Fibroblast of skin of left quadriceps (primary cell): ENCODE data around the gene COL5A2.
A peak's percentile ranks its signal among the peaks of the same experiment; 100 is the strongest.

Source experiments
- DNase-seq, 2 experiments: peaks; one replicate each; pipeline ENCODE4 v3.0.0-alpha.2; 2013; ENCODE audit warnings: low read depth in 2 of 2

Gene COL5A2

DNA sequence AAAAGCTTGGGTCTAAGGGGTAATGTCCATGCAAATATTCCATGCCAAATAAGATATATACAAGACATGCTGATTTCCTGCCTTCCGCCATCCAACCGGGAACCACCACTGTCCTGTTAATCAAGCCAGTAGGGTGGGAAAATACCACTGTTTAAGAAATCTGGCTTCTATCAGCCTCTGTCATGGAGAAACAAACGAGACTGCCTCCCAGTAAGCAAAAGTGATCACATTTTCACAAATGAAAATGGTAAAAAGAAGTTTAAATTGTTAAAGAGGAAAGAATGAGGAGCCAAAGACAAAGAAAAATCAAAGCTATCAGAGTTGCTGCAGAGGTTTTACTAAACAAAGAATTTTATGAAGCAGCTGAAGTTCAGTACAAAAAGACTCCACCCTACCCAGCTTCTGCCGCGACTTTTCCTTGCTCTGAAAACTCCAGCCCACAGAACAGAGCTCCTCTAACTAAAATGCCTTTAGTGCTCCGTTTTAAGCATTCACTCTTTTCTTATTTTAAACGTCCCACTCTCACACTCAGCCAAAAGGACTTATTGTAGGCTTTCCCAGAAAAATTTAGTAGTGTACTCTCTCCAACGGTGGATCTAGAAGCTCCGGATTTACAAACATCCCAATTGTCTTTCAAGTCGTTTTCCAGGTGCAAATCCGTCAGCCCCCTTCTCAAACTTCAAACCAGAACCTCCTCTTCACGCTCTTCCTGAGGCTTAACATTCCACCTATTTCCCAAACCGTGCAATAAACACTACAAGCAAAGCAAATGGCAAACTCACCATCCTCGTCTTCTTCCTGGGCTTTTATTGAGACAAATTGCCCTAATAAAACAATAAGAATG, 613 bp downstream of the COL5A2 start:
- DNase-seq: peak in 1 of 2 experiments; percentile 64

DNA sequence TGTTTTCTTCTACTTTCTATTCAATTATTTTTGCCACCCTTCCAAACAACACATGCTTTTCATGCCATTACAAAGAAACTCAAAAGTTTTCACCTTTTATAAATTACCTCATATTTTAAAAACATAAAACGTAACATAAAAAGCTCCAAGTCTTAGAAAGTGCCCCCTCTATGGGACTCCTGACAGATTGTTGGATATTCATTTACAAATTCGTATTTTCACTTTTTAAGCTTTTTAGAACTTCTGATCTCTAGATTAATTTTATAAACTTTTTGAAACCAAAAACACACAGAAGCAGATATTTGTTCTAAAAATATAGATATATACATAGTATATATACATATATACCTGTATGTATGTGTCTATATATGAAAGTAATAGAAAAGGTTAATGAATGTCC, 1.5 kb downstream of the COL5A2 start:
- DNase-seq: no peak

DNA sequence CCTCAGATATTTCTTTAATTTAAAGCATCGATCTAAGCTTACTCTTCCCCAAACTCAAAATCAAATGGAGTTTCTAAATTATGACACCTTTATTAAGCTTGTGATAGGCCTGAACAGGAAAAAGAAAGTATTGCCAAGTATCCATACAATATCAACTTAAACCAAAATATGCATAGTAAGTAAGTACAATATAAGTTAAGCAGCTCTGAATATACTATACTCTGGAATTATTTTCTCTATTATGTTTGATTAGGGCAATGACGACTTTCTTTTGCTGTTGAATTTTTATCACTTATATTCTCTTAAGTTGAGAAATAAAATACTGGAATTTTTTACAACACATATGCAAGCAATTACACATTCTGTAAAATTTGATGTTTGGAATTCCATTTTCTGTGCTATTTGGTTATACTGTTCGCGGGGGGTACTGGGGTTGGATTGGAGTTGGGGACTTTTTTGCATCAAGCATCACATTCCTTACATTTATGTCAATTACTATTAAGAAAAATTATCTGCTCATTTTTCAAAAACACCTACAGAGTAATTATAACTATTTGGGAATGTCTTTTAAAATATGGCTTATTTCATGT, 2.2 kb downstream of the COL5A2 start:
- DNase-seq: no peak

DNA sequence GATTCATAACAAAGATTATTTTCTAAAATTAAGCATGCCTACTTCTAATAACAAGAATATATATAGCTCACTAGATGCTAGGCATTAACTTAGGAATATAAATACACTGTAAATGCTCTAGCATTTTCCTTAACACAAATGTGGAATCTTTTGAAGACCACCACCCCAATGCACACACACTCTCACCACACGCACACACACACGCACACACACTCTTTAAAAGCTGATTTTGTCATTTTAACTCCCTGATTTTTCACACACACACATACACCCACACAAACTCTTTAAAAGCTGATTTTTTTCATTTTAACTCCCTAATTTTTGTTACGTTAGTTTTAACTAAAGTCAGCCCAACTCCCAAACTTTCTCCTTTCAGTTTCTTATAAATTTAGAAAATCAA, 3.0 kb downstream of the COL5A2 start:
- DNase-seq: no peak

DNA sequence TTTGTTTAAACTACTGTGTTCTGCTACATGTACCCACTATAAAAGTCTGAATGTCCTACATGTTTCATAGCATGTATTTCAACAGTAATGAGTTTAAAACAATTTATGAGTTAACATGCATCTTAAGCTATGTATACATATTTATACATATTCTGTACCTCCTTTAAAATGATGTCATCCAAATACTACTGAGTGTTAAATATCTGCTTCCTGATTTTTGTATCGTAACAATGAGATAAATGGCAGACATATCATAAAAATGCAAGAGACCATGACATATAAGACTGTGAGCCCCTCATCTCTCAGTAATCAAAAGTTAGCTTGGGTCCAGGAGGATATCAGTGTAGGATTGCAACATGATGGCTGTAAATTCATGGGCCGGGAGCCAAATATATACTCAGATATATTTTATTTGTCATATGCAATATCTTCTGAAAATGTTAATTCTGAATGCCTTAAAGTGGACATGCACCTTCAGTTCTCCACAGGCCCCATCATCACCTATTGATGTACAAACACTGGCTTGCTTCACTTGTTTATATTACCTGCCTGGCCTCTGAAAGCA, 3.6 kb downstream of the COL5A2 start:
- no peak for DNase-seq

DNA sequence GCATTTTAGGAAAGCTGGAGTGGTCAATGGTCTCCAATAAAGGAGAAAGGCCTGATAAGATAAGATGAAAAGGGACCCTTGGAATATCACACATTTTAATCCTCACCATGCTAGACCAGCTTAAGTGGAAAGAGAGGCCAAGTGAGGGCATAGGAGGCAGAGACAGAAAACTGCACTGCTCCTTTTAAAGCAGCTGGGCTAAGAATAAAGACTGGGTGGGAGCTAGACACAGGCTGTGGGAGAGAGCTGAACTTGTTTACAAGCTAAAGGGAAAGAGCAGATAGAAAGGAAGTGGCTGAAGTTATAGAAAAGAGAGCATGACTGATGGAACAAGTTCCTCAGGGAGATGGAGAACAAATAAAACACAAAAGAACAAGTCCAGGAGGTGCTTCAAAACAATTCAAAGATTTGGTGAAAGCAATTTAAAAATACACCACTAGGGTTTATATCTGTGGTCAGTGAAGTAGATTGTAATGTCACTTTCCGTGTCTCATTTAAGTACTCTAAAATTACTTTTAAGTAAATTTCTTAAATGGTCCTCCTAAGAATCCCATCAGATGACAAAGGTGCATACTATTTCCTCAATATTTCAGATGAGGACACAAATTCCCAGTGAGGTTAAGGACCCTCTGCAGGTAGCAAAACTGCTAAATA, 7.5 kb downstream of the COL5A2 start:
- no peak for DNase-seq

DNA sequence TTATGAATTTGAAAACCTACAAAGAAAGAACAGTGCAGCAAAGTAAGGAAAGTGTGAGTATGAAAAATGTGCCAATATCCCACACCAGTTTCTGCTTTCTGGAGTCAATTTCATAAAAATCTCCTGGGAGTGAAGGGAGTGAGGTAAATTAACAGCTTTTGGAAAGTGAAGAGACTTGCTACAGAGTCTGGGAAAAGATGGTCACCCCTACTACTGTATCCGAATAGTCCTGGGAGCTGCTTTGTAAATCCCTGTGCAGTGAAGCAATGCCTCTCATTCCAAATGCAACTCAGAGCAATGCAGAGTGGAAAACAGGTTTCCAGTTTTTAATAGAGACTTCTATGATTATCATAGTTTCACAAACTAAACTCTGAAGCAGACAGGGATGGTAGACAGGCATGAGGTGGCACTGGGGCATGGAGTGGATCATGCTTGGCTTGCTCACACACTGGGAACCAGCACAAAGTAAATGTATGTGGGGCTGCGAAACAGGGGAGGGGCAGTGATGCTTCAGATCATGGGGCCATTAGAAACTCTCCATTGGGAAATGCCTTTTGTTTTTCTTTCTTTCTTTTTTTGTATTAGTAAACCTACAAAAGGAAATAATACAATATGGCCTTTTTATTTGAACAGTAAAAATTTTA, 10.6 kb downstream of the COL5A2 start:
- no peak for DNase-seq

DNA sequence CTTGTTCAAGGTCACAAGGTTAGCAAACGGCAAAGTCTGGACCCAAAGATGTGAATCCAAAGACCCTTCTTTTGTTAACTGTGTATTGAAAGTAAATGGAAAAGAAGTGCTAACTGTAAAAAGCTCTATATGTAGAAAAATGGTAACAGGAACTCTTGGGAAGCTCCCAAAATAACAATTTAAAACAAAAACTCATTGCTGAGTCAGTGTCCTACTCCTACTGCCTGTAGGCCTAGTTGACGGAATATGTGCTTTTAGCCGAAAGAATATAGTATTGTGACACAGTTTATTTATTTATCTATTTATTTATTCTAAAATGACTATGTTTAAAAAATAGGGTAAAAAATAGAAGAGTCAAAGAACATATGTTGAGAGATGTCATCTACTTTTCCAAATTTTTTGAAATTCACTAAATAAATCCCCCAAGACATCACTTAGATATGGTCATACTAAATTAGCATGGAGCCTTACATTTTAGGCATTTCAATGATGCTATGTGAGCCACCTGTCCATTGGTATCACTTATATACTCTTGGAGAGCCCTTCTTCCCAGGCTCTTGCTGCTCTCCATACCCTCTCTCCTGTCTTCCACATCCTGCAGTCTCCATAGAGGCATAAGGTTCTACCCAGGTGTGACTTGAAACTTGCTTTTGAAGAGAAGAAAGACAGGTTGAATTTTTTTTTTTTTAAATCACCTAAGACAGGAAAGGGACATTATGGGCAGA, 13.7 kb downstream of the COL5A2 start:
- DNase-seq: no peak

DNA sequence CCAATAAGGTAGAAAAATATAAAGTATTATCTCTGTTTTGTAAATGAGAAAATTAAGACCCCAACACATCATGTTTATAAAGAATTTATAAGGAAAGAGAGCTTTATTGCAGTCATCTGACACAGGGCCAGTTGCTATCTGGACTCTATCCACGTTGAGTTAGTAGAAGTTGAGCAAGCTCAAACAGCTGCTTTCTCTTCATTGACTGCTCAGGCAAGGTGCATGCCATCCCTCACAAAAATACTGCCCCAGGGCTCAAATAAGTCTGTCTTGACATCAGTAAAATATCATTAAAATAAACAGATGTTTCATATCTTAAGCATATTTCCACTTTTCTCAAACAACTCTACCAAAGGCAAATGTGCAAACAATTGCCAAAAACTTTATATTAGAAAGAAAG, 14.8 kb downstream of the COL5A2 start:
- DNase-seq: no peak

DNA sequence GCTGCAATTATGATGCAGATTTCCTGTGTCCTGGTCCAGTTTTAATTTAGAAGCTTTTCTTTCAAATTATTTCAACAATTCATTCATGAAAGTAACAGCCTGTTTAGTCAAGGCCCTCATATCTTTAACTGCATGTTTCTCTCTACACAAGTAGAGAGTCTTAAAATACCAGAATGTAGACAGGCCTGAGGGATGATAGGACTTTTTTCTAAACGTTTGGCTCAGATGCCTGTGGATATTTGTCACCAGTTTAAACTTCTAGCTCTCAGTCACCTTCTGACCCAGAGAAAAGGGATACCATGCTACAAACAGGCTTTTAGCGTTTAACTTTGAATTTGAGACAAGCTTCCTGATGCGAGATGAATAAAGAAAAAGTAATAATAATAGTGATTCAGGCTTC, 15.7 kb downstream of the COL5A2 start:
- no peak for DNase-seq

DNA sequence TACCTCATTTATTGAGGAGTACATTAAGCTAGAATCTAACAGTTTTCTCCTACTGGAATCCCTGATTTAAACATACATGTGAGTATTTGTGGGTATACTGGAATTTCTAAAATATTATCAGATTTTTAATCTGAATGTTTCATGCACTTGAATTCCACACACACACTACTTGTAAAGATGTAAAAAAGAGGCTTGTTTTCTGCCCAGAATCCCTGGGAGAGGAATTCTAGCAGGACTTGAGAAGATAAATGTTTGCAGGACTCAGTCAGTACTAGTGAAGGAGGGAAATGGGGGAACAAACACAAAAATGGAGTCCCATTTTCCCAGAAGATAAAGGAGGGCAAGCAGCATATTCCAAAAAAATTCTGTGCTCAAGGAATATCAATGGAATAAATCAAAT, 17.0 kb downstream of the COL5A2 start:
- no peak for DNase-seq

DNA sequence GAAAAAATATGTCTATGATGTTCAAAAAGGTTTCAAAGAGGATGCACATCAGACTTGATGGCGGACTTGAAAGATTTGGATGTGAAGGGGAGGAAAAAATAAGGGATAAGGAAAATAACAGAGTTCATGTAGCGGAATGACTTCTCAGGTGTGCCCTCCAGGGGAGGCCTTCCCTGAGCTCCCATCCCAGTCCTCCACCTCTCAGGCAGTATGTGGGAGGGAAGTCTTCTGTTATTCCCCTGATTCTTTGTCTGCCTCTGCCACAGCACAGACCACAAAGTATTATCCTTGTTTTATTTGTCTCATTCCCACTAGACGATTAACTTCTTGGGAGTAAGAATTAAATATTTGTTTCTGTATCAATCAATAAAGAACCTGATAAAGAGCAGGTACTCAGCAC, 17.7 kb downstream of the COL5A2 start:
- DNase-seq: no peak

DNA sequence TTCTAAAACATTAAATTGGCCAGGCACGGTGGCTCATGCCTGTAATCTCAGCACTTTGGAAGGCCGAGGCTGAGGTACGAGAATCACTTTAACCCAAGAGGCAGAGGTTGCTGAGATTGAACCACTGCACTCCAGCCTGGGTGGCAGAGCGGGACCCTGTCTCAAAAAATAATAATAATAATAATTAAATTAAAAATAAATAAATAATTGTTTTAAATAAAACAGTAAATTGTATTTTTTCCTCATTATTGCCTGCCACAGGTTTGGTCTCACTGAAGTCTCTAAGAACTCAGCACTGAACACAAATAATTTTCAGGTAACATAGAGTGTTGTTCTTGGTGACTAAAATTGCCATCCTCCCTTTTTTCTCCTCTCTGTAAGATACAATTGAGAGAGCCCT, 19.8 kb downstream of the COL5A2 start:
- DNase-seq: no peak

DNA sequence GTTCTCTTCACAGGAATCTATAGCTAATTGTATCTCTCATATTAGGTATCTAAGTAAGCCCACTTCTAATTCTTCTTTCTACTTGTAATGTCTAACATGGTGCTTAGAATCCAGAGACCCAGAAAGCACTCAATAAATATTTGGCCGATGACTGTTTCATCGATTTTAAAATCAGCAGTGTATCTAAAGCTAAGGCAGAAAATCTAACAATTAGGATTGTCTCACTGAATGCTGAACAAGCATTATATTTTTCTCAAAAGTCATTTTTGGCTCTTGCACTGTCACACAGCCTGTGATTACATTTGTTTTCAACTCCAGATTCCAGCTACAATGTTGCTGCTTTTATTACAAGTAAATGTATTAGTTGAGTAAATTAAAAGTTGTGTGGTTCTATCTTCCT, 20.3 kb downstream of the COL5A2 start:
- DNase-seq: no peak

DNA sequence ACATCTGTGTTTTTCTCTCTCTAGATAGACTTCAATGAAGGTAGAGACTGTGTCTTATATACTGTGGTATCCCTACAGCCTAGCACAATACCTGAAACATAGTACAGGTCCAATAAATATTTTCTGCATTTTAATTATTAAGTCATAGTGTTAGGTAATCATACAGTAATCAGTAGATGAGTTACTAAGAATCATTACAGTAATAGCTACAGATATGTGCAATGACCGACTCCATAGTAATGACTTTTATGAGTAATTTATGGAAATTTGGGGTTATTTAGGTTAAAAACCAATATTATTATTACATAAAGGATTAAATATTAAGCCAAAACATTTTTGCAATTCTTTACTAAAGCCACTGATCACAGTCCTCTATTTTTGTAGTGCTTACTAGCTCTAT, 21.6 kb downstream of the COL5A2 start:
- no peak for DNase-seq

DNA sequence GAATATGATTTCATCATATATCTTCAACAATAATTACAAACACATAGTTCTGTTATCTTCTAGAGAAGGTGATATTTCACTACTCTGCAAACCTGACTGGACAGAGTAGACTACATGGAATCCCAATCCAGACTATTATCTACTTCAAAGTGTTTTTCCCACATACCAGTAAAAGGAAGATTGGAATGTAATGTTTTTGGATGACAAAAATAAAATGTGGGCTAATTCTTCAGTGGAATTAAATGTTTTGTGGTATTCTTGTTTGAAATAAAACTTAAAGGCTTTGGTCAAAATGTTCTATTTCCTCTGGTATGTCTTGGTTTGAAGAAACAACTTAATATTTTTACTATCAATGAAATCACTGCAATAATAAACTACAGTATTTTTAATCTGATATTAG, 22.1 kb downstream of the COL5A2 start:
- no peak for DNase-seq

DNA sequence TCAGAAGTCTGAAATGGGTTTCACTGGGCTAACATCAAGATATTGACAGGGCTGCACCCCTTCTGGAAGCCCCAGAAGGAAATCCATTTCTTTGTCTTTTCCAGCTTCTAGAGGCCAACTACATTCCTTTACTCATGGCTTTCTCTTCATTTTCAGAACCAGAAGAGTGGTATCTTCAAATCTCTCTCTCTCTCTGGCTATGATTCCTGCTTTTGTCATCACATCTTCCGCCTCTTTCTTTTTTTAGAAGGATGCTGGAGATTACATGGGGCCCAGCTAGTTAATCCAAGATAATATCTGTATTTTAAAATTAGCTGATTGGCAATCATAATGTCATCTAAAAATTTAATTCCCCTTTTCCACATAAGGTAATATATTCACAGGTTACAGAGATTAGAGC, 23.8 kb downstream of the COL5A2 start:
- DNase-seq: no peak

DNA sequence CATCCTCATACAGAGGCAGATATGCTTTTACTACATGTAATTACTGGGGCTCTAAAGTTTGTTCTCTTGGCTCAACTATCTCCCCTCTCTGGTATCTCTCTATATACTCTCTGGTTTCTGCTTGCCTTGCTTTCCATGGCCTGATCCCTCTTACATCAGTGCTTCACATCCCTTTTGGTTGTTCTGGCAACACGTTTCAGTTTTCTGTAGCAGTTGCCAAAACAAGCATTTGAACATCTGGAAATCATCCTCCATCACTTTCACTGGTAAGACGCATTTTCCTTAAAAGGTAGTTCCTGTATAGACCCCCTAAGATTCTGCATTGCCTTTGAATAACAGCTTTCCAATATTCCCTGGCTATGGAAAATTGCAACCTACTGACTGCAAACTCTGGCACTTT, 25.9 kb downstream of the COL5A2 start:
- DNase-seq: peak; percentile 80 to 84

DNA sequence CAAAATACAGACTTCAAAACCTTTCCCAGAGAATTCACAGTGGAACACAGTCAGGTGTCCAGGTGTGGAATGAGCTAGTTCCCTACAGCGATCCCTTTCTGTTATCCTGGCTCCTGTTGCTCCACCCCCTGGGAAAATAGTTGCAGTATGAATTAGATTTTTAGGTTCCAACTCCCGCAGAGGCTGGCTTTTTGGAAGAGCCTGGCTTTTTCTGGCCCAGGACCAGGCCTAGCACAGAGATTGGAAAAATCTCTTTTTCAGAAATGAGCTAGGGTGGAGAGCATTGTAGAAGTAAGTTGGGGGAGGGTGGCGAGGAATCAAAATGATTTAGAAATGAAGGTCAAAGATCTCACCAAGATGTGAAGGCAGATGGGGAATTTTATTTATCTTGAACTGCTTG, 27.1 kb downstream of the COL5A2 start:
- DNase-seq: no peak

DNA sequence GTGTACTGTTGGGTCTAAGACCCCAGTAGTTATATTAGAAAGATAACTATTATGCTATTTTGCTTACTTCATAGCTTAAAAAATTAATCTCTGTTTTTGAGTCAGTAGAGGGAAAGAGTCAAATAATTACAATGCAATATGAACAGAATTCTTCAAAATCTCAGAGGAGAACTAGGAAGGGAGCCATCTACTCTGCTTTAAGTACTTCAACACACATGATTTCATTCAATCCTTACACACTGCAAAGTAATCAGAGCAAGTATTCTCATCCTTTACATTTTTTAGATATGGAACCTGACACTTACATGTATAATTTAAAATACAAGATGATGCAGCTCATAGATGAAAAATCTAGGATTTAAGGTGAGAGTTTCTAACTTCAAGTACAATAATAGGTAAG, 27.7 kb downstream of the COL5A2 start:
- no peak for DNase-seq

DNA sequence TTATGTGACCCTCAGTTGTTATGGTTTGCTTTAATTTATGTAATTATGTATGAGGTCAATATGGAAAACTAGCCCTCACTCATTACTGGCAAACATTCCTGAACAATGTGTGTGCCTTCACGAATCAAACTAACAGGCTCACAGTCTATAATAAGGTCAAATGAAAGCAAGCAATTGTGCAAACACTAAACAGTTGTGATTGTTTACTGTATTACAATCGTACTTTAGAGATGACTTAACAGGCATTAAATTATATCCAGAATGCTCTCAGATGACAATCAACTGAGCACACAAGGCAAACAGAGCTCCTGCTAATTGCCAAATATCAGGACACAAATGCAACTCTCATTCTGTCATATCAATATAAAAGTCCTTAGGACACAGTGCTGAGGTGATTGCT, 29.5 kb downstream of the COL5A2 start:
- peak; percentile 63 to 64 for DNase-seq

DNA sequence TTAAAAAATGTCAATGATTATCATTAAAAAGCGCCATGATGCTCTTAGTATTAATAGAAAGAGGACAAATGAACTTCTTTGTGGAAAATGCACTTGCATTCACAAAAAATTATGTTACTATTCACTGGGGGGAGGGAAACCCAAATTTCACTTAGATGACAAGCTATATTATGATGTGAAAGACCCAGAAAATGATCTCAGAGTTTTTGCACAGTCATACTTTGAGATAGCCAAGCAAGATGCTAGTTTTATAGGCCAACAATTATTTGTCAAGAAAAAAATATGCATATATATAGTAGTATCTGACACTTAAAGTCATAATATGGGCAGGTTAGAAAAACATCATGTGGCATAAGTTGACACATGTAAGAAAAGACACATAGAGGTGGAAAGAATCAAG, 31.6 kb downstream of the COL5A2 start:
- DNase-seq: no peak
